NCI-H2107 treated with DMSO at 0.1 percent for 48 hours (cell line): ENCODE measurements around the gene COPS8.

ENCODE experiments used
- DNase-seq: peaks from one replicate; lab custom pipeline; 2025; ENCODE audit not compliant: unreplicated experiment; lab: John Stamatoyannopoulos, UW

COPS8 gene

GRCh38 chr2:237085248-237086221 lies at the start of gene COPS8:
Gene COPS8, plus strand, starts transcription at chr2:237085889. Its CDS starts 76 bp downstream, at chr2:237085965.
- DNase-seq, result peak; percentile 69

- DNase-seq, result no peak
Observed at GRCh38 chr2:237039301-237040031, 46.2 kb upstream of the COPS8 start.

- DNase-seq, result no peak
Observed at GRCh38 chr2:237041231-237041630, 44.5 kb upstream of the COPS8 start.

DNA sequence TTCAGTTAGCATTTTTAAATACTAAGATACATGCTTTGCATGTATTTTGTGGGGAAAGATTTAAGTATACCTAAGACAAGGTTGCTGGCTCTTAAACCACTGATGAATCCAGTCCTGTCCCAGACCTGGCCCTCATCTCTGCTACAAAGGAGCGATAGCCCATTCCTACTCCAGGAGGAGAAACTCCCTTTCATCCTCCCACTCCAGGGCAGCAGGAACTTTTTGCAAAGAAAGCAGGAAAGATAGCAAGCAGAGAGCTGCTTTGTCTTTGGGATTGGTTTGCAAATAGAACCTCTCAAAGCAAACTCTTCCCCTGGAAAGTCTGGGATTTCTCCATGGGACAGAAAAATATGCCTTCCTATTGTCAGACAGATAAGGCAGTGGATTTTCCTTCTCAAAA lies 43.6 kb upstream of the COPS8 start:
- DNase-seq, result no peak

GRCh38 chr2:237043866-237044265 lies 41.8 kb upstream of the COPS8 start:
- DNase-seq, result no peak

DNA sequence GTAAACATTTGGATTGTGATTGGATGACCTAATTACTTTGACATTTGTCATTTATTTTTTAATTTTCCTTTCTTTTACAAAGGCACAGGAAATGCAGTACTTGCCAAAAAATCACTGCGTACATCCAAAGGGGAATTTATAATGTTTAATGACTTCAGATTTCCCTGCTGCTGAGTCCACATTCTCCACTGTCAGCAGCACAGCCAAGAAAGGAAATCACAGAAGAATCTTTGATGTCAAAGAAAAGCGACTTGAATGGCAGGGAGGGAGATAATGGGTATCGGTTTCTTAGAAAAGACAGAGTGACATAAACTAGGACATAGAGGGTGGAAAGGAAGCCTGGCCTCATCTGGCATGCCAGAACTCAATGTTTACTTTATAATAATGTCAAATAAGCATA lies 41.4 kb upstream of the COPS8 start:
- DNase-seq, result no peak

GRCh38 chr2:237045449-237045848 lies 40.2 kb upstream of the COPS8 start:
- DNase-seq, result no peak

- DNase-seq, result no peak
Observed at GRCh38 chr2:237048595-237048994, 37.1 kb upstream of the COPS8 start.

DNA sequence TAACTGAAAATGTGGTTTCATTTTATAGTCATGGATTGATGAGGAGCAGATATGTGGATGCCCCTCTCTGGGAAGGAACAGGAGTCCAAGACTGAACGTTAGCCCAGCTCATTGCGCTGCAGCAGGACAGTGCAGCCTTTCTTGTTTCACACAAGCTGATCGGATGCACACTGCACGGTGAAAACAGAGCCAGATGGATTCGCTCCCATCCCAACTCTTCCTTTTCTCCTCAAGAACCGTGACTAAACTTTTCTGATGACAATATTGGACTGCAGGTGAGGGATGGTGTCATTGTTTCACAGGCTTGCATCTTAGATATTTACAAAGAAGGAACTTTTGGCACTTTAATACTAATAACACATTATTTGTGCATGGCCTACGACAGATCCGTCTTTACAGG lies 33.8 kb upstream of the COPS8 start:
- DNase-seq, result no peak

DNA sequence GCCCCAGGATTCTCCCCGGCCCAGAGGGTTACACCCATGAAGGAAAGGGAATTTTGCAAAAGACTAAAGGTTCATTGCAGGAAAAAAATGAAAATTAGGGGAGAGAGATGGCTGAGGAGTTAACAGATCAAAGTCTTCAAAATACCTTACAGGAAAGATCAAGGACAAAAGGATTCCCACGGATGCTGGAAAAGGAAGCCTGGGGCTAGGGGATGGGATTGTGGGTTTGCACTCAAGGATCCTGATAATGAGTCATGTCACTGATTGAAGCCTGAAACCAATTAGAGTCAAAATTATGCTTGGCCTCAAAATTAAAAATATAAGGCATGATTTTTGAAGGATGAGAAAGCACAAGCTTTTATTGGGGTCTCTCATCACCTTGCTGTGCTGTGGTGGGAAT lies 32.6 kb upstream of the COPS8 start:
- DNase-seq, result no peak

- DNase-seq, result no peak
Observed at GRCh38 chr2:237055386-237056100, 30.1 kb upstream of the COPS8 start.

DNA sequence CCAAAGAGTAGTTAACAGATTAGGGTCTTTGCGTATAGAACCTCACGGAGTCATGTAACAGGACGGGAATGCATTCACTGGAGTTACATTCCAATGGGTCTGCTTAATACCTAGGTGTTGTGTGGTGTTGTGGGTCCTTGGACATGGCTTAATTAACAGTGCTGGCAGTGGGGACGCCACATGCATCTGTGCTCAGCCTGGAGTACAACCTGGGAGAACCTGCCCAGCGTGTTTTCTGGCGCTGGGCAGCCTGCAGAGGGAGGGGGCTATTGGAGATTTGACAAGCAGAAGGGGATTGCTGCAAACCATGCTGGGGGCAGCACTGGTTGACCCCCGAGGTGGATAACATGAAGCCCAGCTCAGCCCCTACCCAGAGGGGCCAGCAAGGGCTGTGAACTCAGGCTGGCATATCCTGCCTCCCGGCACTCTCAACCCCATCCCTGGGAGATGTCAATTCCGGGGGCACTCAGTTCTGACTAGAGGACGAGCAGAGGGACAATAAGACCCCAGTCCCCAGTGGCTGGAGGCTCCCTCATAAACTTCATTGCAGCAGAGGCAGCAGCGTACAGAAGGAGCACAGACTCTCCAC lies 29.3 kb upstream of the COPS8 start:
- DNase-seq, result no peak

DNA sequence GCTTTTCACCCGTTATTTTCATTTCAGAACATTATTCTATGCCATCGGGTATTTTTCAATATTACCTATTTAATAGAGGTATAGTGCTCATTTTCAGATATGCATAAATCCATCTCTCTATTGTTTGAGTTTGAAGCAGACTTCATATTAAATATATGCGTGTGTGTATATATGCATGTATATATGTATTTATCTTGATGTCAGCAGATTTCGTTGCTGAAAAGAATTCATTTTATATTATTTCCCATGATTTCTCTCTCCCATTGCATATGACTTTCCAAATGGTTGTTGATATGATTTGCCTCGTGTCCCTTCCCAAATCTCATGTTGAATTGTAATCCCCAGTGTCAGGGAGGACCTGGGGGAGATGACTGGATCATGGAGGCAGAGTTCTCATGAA lies 28.6 kb upstream of the COPS8 start:
- DNase-seq, result no peak

GRCh38 chr2:237057893-237058300 lies 27.8 kb upstream of the COPS8 start:
- no peak for DNase-seq

- no peak for DNase-seq
Observed at GRCh38 chr2:237058423-237058822, 27.3 kb upstream of the COPS8 start.

DNA sequence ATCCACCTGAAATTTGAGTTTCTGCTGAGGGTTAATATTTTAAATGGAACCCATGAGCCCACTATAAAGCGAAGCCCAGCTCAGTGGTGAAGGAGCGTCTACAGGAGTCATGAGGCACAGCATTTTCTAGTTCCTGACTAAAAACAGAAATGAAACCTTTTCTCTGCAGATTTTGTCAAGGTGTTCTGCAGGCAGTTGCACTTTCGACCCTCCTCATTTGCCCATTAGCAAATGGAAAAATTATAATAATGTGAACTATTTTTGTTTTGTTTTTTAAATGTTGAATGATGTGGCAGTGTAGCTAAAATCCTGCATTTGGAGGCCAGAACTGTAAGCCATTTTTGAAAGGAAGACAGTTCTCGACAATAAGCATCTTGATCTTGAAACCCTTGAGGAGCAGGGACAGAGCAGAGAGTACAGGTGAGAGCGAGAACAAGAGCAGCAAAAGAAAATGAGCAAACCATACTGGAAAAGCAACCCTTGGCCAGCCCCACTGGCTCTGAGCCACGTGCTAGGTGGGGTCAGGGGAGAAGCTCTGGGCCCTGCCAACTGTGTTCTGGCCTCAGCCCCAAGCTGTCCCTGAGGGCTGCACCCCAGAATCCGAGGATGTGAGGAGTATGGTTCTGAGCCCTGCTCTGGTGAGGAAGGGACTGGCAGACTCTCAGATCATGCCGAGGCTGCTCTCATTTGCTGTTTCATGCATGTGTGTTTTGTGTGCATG lies 26.4 kb upstream of the COPS8 start:
- DNase-seq, result no peak

- peak; percentile 24 for DNase-seq
Observed at GRCh38 chr2:237060534-237061312, 25.0 kb upstream of the COPS8 start.

DNA sequence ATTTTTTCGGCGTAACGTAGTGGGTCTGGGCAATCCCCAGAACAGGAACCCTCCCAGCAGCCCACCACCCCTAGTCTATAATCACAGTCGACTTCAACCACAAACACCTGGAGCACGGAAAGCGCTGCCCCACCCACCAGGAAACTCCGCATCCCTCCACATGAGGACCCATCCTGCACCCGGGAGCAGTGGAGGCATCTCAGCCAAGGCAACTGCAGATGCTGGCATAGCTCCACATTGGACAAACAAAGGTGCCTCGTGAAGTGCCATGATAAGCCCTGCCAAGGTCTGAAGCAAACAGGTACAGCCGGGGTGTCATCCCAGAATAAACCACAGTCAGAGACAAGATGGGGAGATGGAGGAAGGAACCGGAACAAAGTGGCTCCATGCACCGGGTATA lies 24.3 kb upstream of the COPS8 start:
- no peak for DNase-seq

DNA sequence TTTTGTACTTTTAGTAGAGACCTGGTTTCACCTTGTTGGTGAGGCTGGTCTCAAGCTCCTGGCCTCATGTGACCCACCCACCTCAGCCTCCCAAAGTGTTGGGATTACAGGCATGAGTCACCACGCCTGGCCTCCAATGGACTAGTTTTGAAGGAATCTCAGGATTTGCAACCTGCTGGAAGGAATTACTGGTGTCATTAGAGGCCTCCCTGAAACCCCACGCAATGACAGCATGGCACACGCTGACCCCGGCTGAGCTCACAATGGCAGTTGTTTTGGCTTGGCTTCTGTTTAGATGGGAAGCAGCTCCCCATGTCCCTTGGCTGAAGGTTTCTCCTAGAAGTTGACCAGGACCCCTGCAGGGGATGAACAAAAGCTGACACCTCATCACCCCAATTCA lies 23.1 kb upstream of the COPS8 start:
- DNase-seq, result no peak
